DND-41 (cell line): Measurements from ENCODE around the gene ABLIM1.

Experiments used
- EZH2 ChIP-seq: IDR thresholded peaks from 3 replicates; pipeline ENCODE4 v1.6.1; 2012; ENCODE audit warnings: borderline replicate concordance, low read depth, mild to moderate bottlenecking, moderate library complexity, low read length, inconsistent platforms; ENCODE audit not compliant: severe bottlenecking
- TF ChIP-seq, protein P1 (sequence below): IDR thresholded peaks from 2 replicates; pipeline ENCODE4 v1.5.1; 2012; ENCODE audit warnings: borderline replicate concordance, low read length, moderate library complexity, mild to moderate bottlenecking; ENCODE audit not compliant: poor library complexity, severe bottlenecking; ENCODE audit errors: extremely low read depth

DNA sequence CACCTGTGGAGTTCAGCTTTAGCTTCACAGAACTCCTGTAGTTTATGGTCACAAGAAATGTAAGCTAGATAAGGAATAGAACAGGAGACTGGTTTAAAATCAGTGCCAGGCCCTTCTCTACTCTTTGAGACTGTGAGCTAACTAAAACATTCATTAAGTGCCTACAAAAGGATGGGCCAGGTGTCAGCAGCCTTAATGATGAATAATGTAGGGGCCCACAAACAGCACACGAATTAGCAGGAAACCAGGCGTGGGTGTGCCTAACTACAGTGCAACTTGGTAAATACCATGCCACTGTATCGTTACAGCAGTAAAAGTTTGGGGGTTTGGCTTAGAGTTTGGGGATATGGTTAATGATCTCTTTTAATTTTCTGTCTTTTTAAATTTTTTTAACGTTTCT, 6.1 kb upstream of the ABLIM1 start:
- TF ChIP-seq, protein P1, sequence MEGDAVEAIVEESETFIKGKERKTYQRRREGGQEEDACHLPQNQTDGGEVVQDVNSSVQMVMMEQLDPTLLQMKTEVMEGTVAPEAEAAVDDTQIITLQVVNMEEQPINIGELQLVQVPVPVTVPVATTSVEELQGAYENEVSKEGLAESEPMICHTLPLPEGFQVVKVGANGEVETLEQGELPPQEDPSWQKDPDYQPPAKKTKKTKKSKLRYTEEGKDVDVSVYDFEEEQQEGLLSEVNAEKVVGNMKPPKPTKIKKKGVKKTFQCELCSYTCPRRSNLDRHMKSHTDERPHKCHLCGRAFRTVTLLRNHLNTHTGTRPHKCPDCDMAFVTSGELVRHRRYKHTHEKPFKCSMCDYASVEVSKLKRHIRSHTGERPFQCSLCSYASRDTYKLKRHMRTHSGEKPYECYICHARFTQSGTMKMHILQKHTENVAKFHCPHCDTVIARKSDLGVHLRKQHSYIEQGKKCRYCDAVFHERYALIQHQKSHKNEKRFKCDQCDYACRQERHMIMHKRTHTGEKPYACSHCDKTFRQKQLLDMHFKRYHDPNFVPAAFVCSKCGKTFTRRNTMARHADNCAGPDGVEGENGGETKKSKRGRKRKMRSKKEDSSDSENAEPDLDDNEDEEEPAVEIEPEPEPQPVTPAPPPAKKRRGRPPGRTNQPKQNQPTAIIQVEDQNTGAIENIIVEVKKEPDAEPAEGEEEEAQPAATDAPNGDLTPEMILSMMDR: no peak
- TF ChIP-seq EZH2: no peak
